Lung (tissue), 16 donors: ENCODE measurements around the gene MCCC1. TPM values are rescaled to one million over a fixed set of nuclear protein-coding genes. Genes with fewer than 3 reads are reported as not detected.

Experiments
- ATAC-seq: fragments of 200-7000 bp; cut with Tn5 transposase; one replicate; pipeline ENCODE4 v1.9.1; 2020; ENCODE audit warnings: moderate number of reproducible peaks; ENCODE audit not compliant: insufficient read depth, low FRiP score
- DNase-seq, 3 donors: peaks; one replicate each; pipeline ENCODE4 v3.0.0-alpha.2; 2013 to 2017
- H3K27ac ChIP-seq, 2 donors: one replicate each; pipeline ENCODE4 v1.5.1; 2013; ENCODE audit warnings: mild to moderate bottlenecking in 2 of 2, moderate library complexity in 2 of 2, control low read depth in 1 of 2, inconsistent platforms in 1 of 2, low read depth in 1 of 2, low read length in 1 of 2
- H3K27me3 ChIP-seq, 3 donors: one replicate each; pipeline ENCODE4 v1.5.1; 2013; ENCODE audit warnings: low read length in 2 of 3; ENCODE audit not compliant: control insufficient read depth in 3 of 3, insufficient read depth in 3 of 3
- H3K36me3 ChIP-seq, 4 donors: one replicate each; pipeline ENCODE4 v1.5.1; 2013; ENCODE audit warnings: low read length in 4 of 4, mild to moderate bottlenecking in 1 of 4, moderate library complexity in 1 of 4; ENCODE audit not compliant: control insufficient read depth in 4 of 4, insufficient read depth in 4 of 4
- H3K4me1 ChIP-seq, 5 donors: one replicate each; pipeline ENCODE4 v1.5.1; 2013; ENCODE audit warnings: low read length in 5 of 5, mild to moderate bottlenecking in 2 of 5, moderate library complexity in 1 of 5; ENCODE audit not compliant: control insufficient read depth in 5 of 5, insufficient read depth in 5 of 5
- H3K4me3 ChIP-seq: one replicate; pipeline ENCODE4 v1.5.1; 2013; ENCODE audit warnings: mild to moderate bottlenecking, control low read depth, moderate library complexity
- H3K9ac ChIP-seq, 2 donors: one replicate each; pipeline ENCODE4 v1.5.1; 2013; ENCODE audit warnings: low read length in 2 of 2, control low read depth in 1 of 2; ENCODE audit not compliant: insufficient read depth in 1 of 2
- H3K9me3 ChIP-seq, 4 donors: one replicate each; pipeline ENCODE4 v1.5.1; 2013; ENCODE audit warnings: low read length in 3 of 4, mild to moderate bottlenecking in 1 of 4, moderate library complexity in 1 of 4; ENCODE audit not compliant: control insufficient read depth in 4 of 4, insufficient read depth in 3 of 4
- WGBS, 2 donors: extraction: QIAGEN DNeasy Blood & Tissue Kit; methylation state at CpG; one replicate each; pipeline ENCODE4 v1.1.7; 2013; 5-methylcytosine and 5-hydroxymethylcytosine counted together
- long read RNA-seq, 5 donors: transcript quantifications; one replicate each; lab custom pipeline, GENCODE V29; 2026
- polyA plus RNA-seq, 2 donors: library from polyadenylated mRNA; stranded (reverse); fragments of 200-250 nt; gene quantifications; one replicate each; pipeline ENCODE4 v1.2.1, GENCODE V29; 2013
- total RNA-seq, 2 donors: library from RNA; depleted of rRNA in 1 of 2; stranded (reverse); fragments of >200 nt in 1 of 2; gene quantifications; one replicate each; pipeline ENCODE4 v1.2.1, GENCODE V29; 2014 to 2021
- TF ChIP-seq, protein P1 (sequence below): IDR thresholded peaks from 2 replicates; pipeline ENCODE4 v1.5.1; 2012; ENCODE audit warnings: mild to moderate bottlenecking; ENCODE audit errors: control extremely low read depth, extremely low read depth
- donor health status: control.
- donor health status: control.
- donor health status: Bipolar disorder and iron deficiency.
- donor health status: healthy.
- donor health status: DM: yes; HTN: yes; CAD: no.

The MCCC1 gene
- 10 to 100 TPM; 62.3 to 65.0 TPM for total RNA-seq
- polyA plus RNA-seq, result 100 to 1,000 TPM in 1 of 2 donors, 10 to 100 TPM in 1; 21.7 to 126 TPM
- long read RNA-seq, donor 1, transcript MCCC1-201 (19 exons, 2,545 nt), result major isoform, 8 of 9 reads
- long read RNA-seq, donor 1, partial matches to known transcripts, result 0 of 9 reads
- long read RNA-seq, donor 1, other reads (novel, unspliced or antisense), result 0 of 9 reads
- long read RNA-seq, donor 2, partial matches to known transcripts, result 0 of 2 reads
- long read RNA-seq, donor 2, other reads (novel, unspliced or antisense), result 0 of 2 reads
- long read RNA-seq, donor 3, partial matches to known transcripts, result 0 of 2 reads
- long read RNA-seq, donor 3, other reads (novel, unspliced or antisense), result 0 of 2 reads
- long read RNA-seq, donor 4, partial matches to known transcripts, result 0 of 3 reads
- long read RNA-seq, donor 4, other reads (novel, unspliced or antisense), result 0 of 3 reads
- long read RNA-seq, donor 5, partial matches to known transcripts, result 0 of 5 reads
- long read RNA-seq, donor 5, other reads (novel, unspliced or antisense), result 0 of 5 reads

GRCh38 chr3:183099026-183099837 is at the start of gene MCCC1:
Gene MCCC1, minus strand, starts transcription at chr3:183099496. Its CDS starts 56 bp downstream, at chr3:183099440.
- H3K9me3 ChIP-seq, result no peaks in the 10 kb centered on the region
- H3K4me1 ChIP-seq, result peaks cover 2 to 17% (median 6%) of the 10 kb centered on the region in 5 donors
- peak within 1 kb of the TSS; percentile 88 to 95 for H3K27ac ChIP-seq
- H3K27me3 ChIP-seq, result no peaks in the 10 kb centered on the region
- peak within 1 kb of the TSS; percentile 90 for H3K4me3 ChIP-seq
- H3K36me3 ChIP-seq, result peaks cover 0 to 7% (median 0%) of the 10 kb centered on the region in 4 donors
- peak within 1 kb of the TSS; percentile 86 to 93 for H3K9ac ChIP-seq
- ATAC-seq (peak; percentile 99), DNase-seq (peak; percentile 98 to 99 (median 98))
- TF ChIP-seq, protein P1, sequence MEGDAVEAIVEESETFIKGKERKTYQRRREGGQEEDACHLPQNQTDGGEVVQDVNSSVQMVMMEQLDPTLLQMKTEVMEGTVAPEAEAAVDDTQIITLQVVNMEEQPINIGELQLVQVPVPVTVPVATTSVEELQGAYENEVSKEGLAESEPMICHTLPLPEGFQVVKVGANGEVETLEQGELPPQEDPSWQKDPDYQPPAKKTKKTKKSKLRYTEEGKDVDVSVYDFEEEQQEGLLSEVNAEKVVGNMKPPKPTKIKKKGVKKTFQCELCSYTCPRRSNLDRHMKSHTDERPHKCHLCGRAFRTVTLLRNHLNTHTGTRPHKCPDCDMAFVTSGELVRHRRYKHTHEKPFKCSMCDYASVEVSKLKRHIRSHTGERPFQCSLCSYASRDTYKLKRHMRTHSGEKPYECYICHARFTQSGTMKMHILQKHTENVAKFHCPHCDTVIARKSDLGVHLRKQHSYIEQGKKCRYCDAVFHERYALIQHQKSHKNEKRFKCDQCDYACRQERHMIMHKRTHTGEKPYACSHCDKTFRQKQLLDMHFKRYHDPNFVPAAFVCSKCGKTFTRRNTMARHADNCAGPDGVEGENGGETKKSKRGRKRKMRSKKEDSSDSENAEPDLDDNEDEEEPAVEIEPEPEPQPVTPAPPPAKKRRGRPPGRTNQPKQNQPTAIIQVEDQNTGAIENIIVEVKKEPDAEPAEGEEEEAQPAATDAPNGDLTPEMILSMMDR, result no peak
- WGBS, 2 donors, result 0 to 1% methylated on average over 60 of the region's 60 CpGs

DNA sequence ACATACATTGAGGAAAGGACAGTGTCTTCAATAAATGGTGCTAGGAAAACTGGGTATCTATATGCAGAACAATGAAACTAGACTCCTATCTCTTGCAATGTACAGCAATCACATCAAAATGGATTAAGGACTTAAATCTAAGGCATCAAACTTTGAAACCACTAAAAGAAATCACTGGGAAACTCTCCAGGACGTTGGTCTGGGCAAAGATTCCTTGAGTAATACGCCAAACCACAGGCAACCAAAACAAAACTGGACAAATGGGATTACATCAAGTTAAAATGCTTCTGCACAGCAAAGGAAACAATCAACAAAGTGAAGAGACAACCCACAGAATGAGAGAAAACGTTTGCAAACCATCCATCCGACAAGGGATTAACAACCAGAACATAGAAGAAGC is 48.8 kb upstream of the MCCC1 start:
- H3K9me3 ChIP-seq, result no peaks in the 10 kb centered on the region
- no peak overlapping the region for H3K9ac ChIP-seq
- no peak overlapping the region for H3K4me3 ChIP-seq
- ATAC-seq (no peak), DNase-seq (no peak)
- no peaks in the 10 kb centered on the region for H3K36me3 ChIP-seq
- TF ChIP-seq, protein P1, result no peak
- no peaks in the 10 kb centered on the region for H3K27me3 ChIP-seq
- H3K27ac ChIP-seq, result no peak overlapping the region
- WGBS, 2 donors, result 58 to 72% methylated on average over 4 of the region's 4 CpGs
- peaks cover 0 to 4% (median 0%) of the 10 kb centered on the region in 5 donors for H3K4me1 ChIP-seq

DNA sequence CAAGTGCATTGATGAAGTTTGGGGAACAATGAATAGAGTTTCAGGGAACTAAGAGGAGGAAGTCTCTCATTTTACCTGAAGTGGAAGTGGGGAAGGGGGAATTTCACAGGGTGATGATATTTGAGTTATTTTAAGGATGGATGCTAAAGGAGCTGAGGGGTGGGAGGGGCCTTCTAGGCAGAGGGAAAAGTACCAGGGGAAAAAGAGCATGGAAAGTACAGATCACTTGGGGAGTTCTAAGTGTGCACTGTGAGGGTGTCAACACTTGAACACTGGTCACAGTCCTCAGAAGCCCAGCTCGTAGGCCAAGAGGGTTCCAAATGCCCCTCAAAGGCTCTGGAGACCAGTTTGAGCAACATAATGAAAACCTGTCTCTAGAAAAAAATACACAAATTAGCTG is 45.1 kb upstream of the MCCC1 start:
- ATAC-seq (no peak), DNase-seq (no peak)
- no peaks in the 10 kb centered on the region for H3K27me3 ChIP-seq
- H3K9me3 ChIP-seq, result no peaks in the 10 kb centered on the region
- no peak overlapping the region for H3K9ac ChIP-seq
- H3K27ac ChIP-seq, result no peak overlapping the region
- TF ChIP-seq, protein P1, result no peak
- H3K4me3 ChIP-seq, result no peak overlapping the region
- H3K4me1 ChIP-seq, result no peaks in the 10 kb centered on the region
- H3K36me3 ChIP-seq, result no peaks in the 10 kb centered on the region
- WGBS, 2 donors, result 23 to 93% methylated on average over 1 of the region's 1 CpG
